HL-60/S4 treated with retinoic acid at 250 ng/mL for 4 days and 3 days (cell line): Measurements from ENCODE around the gene CD8B.

Experiments used
- in situ Hi-C: fragments of 300-500 bp; cut with MboI; formaldehyde crosslinking; loops from 2 replicates; pipeline ENCODE4 v1.7.0; 2022; ENCODE audit warnings: low sequenced_read_pairs

The CD8B gene

GRCh38 chr2:86775338-86775737 lies 86.3 kb downstream of the CD8B start:
- in situ Hi-C loops, result no loop called here

DNA sequence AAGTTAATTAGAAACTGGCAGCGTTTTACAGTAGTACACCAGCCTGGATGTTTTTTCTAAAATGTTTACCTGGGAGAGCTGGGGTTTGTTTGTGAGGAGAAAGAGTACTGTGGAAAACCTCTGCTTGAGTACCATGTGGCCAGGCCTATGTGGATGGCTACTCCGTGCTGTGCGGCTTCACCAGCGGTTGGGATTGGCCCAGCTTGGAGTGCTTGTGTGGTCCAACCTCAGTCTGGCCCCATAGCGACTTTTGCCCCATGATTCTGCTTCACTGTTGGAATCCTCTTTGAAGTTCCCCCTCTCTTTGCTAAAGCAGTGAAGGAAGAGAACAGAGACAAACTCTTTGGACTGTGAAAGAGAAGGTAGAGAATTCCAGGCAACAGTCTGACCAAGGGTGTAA lies 86.8 kb downstream of the CD8B start:
- in situ Hi-C loops, result no loop called here

DNA sequence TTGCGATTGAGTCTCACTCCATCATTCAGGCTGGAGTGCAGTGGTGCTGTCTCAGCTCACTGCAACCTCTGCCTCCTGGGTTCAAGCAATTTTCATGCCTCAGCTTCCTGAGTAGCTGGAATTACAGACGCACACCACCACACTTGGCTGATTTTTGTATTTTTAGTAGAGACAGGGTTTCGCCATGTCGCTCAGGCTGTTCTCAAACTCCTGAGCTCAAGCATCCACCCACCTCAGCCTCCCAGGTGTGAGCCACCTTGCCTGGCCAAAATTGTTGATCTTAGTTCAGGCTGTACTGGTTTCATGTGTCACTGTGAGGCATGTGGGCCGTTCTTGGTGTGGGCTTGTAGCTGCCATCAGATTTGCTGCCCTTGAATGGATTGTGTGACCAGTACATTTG lies 89.1 kb downstream of the CD8B start:
- in situ Hi-C loops, result no loop called here

DNA sequence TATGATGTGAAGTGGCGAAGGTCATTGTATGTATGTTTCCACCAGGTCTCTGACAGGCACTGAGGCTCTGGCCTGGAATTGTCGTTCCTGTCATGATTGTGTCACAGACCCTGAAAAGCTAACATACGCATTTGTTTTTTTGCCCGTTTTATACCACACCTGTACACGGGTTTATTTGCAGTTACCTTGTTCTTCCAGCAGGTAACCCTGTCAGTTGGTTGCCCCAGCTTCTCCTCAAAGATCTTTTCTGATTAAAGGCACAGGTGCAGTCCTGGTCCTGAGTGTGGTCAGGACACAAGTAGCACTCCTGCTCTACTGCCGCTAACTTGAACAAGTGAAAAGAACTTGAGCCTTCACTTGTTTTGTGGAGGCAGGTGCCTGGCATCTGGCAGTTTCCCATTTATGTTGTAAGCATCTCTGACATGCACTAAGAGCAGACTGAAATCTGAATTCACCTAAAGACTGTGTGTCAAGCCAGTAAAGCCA lies 90.8 kb downstream of the CD8B start:
- in situ Hi-C loops, result no loop called here

DNA sequence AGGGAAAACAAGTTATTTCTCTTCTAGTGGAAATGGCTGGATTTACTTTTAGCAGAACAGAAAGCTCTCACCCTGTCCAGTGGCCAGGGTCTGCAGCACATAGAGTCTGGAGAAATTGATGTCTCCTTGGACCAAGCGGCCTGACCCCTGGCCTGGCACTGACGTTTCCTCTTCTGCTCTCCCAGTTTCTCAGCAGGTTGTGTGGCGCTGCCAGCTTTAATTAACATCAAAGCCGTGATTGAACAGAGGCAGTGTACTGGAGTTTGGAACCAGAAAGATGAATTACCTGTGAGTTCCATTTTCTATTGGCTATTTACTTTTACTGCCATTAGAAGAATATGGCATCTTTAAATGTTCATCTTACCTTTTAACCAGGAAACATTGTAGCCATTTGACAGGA lies 91.8 kb downstream of the CD8B start:
- in situ Hi-C loops, result no loop called here

GRCh38 chr2:86768189-86768949 lies 93.3 kb downstream of the CD8B start:
- in situ Hi-C loops, result no loop called here
